Activated naive CD4-positive, alpha-beta T cell treated with anti-CD3 and anti-CD28 coated beads for 36 hours (primary cell): ENCODE measurements around the gene DMPK. TPM values are rescaled to one million over a fixed set of nuclear protein-coding genes. Genes with fewer than 3 reads are reported as not detected.

ENCODE experiments used
- total RNA-seq, 2 experiments: library from RNA; stranded (reverse); gene quantifications; one replicate each; pipeline ENCODE4 v1.2.3, GENCODE V29; 2021

DMPK gene
- total RNA-seq, 2 experiments from 2014 or later = 6.1 TPM

Other genes with a start within 250 kb of the DMPK start
- 10 to 100 TPM; 12.4 to 12.7 TPM for gene OPA3, start 197.7 kb downstream of the DMPK start, total RNA-seq
- gene GPR4, start 180.3 kb downstream of the DMPK start, total RNA-seq = not detected
- 100 to 1,000 TPM; 145 to 159 TPM for gene EML2, start 143.1 kb downstream of the DMPK start, total RNA-seq
- gene GIPR, start 114.3 kb downstream of the DMPK start, total RNA-seq = 1 to 10 TPM; 1.8 to 2.3 TPM
- 100 to 1,000 TPM; 976 to 988 TPM for gene SNRPD2, start 90.5 kb downstream of the DMPK start, total RNA-seq
- 10 to 100 TPM; 12.0 to 14.1 TPM for gene QPCTL, start 89.8 kb downstream of the DMPK start, total RNA-seq
- 10 to 100 TPM; 21.8 to 23.2 TPM for gene FBXO46, start 51.6 kb downstream of the DMPK start, total RNA-seq
- not detected for gene MEIOSIN, start 49.1 kb downstream of the DMPK start, total RNA-seq
- gene SIX5, start 13.2 kb downstream of the DMPK start, total RNA-seq = 1 to 10 TPM; 1.8 to 2.2 TPM
- gene DMWD, start 10.4 kb upstream of the DMPK start, total RNA-seq = 10 to 100 TPM; 28.6 to 29.1 TPM
- gene RSPH6A, start 32.8 kb upstream of the DMPK start, total RNA-seq = under 1 TPM in 1 of 2 experiments, not detected in 1; 0.17 TPM
- gene SYMPK, start 80.7 kb upstream of the DMPK start, total RNA-seq = 10 to 100 TPM; 96.9 to 97.4 TPM
- gene FOXA3, start 81.8 kb upstream of the DMPK start, total RNA-seq = under 1 TPM in 1 of 2 experiments, not detected in 1; 0.20 TPM
- 10 to 100 TPM; 11.4 TPM for gene IRF2BP1, start 103.7 kb upstream of the DMPK start, total RNA-seq
- gene MYPOP, start 120.1 kb upstream of the DMPK start, total RNA-seq = 1 to 10 TPM; 4.5 to 4.8 TPM
- not detected for gene NANOS2, start 132.3 kb upstream of the DMPK start, total RNA-seq
- not detected for gene NOVA2, start 191.4 kb upstream of the DMPK start, total RNA-seq
- gene CCDC61, start 213.0 kb upstream of the DMPK start, total RNA-seq = 10 to 100 TPM; 26.4 to 29.3 TPM
- not detected for gene PGLYRP1, start 240.6 kb upstream of the DMPK start, total RNA-seq